ENCODE data around the gene HDHD3.
"Not testable (repeated sequence)": the region's sequence is repeated elsewhere in the genome, so short reads cannot be mapped to it uniquely, and the experiment has no call there.

Gene HDHD3

GRCh38 chr9:113376634-113377567 lies at the start of gene HDHD3:
HDHD3 (minus strand) TSS chr9:113376986; CDS start chr9:113374354, 2,632 bp downstream.
- DNase-seq: peak; percentile 79

- no peak for DNase-seq
These were observed 48.3 kb upstream of the HDHD3 start for GRCh38 chr9:113425072-113425471.

- no peak for DNase-seq
These were observed 44.9 kb upstream of the HDHD3 start for GRCh38 chr9:113421726-113422125.

- no peak for DNase-seq
These were observed 40.6 kb upstream of the HDHD3 start for GRCh38 chr9:113417370-113417769.

- no peak for DNase-seq
These were observed 39.4 kb upstream of the HDHD3 start for GRCh38 chr9:113416149-113416721.

- peak; percentile 98 for DNase-seq
These were observed 33.5 kb upstream of the HDHD3 start, which contains the start of the genes C9orf43 and POLE3 for GRCh38 chr9:113410207-113410864. C9orf43 (plus strand) TSS chr9:113410747; CDS start chr9:113413494, 2,747 bp downstream. POLE3 (minus strand) TSS chr9:113410675; CDS start chr9:113410293, 382 bp downstream.

- DNase-seq: peak; percentile 32
These were observed 33.1 kb upstream of the HDHD3 start for GRCh38 chr9:113409883-113410206.

GRCh38 chr9:113409481-113409880 lies 32.7 kb upstream of the HDHD3 start:
- DNase-seq: no peak

- DNase-seq: peak; percentile 59
These were observed 30.2 kb upstream of the HDHD3 start for GRCh38 chr9:113406873-113407511.

GRCh38 chr9:113406353-113406752 lies 29.6 kb upstream of the HDHD3 start:
- not testable (repeated sequence) for DNase-seq

GRCh38 chr9:113403646-113404045 lies 26.9 kb upstream of the HDHD3 start:
- no peak for DNase-seq

- peak; percentile 99 for DNase-seq
These were observed 24.4 kb upstream of the HDHD3 start, which contains the start of gene ALAD for GRCh38 chr9:113401027-113401792. ALAD (minus strand) TSS chr9:113401284; CDS start chr9:113393559, 7,725 bp downstream.

GRCh38 chr9:113399646-113400200 lies 22.9 kb upstream of the HDHD3 start:
- no peak for DNase-seq

- DNase-seq: no peak
These were observed 22.0 kb upstream of the HDHD3 start for GRCh38 chr9:113398796-113399195.

- no peak for DNase-seq
These were observed 20.4 kb upstream of the HDHD3 start for GRCh38 chr9:113397203-113397631.

GRCh38 chr9:113395000-113395861 lies 18.4 kb upstream of the HDHD3 start:
- DNase-seq: no peak

GRCh38 chr9:113393281-113393680 lies 16.5 kb upstream of the HDHD3 start:
- no peak for DNase-seq

GRCh38 chr9:113391917-113392316 lies 15.1 kb upstream of the HDHD3 start:
- DNase-seq: no peak

GRCh38 chr9:113390192-113390960 lies 13.6 kb upstream of the HDHD3 start:
- no peak for DNase-seq

- no peak for DNase-seq
These were observed 12.7 kb upstream of the HDHD3 start for GRCh38 chr9:113389451-113389850.
